ENCODE data around the gene CPNE7.
"Not testable (repeated sequence)": the region's sequence is repeated elsewhere in the genome, so short reads cannot be mapped to it uniquely, and the experiment has no call there.

Gene CPNE7

DNA sequence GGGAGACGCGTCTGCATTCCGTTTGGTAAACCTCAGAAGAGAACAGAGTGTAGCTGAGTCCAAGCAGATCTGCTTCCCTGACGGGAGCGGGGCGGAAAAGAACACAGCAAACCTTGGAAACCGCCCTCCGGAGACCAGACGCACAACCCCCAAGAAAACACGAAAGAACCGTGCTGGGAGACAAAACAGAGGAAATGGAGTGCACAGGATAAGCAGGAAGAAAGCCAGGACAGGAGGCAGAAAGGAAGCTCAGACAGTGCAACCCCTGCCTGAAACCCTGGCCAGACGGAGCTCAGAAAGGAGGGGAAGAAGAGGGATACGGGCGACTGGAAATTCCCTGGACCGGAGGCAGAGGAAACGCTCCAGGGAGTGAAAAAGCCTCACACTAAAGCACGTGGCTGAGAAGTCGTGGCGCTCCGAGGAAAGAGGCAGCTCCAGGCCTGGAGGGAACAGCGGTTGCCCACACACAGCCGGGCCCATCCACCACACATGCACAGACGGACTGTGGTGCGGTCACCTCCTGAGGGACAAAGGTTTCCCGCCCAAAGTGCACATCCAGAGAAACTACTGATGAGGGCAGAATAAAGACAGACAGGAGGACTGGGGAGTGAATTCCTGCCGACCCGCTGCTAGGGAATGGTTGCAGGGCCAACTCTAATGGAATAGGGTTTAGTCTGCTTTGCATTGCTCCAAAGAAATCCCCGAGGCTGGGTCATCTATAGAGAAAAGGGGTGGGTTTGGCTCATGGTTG is 48.1 kb downstream of the CPNE7 start:
- Histone ChIP-seq H3K4me3 (ENCODE audit: low read length) (no peak overlapping the region), H3K36me3 (ENCODE audit: control insufficient read depth, insufficient read depth, low read length, severe bottlenecking) (no peaks in the 10 kb centered on the region), H3K9me3 (ENCODE audit: control insufficient read depth, low read length) (no peaks in the 10 kb centered on the region), H3K9ac (ENCODE audit: low read length) (no peak overlapping the region), H3K27me3 (replicated peaks; ENCODE audit: control insufficient read depth, insufficient read depth, low read length) (peaks cover 30% of the 10 kb centered on the region), H3K4me1 (ENCODE audit: control insufficient read depth, insufficient read depth, low read length) (peaks cover 11% of the 10 kb centered on the region)
- DNase-seq (ENCODE audit: low read depth), result no peak

DNA sequence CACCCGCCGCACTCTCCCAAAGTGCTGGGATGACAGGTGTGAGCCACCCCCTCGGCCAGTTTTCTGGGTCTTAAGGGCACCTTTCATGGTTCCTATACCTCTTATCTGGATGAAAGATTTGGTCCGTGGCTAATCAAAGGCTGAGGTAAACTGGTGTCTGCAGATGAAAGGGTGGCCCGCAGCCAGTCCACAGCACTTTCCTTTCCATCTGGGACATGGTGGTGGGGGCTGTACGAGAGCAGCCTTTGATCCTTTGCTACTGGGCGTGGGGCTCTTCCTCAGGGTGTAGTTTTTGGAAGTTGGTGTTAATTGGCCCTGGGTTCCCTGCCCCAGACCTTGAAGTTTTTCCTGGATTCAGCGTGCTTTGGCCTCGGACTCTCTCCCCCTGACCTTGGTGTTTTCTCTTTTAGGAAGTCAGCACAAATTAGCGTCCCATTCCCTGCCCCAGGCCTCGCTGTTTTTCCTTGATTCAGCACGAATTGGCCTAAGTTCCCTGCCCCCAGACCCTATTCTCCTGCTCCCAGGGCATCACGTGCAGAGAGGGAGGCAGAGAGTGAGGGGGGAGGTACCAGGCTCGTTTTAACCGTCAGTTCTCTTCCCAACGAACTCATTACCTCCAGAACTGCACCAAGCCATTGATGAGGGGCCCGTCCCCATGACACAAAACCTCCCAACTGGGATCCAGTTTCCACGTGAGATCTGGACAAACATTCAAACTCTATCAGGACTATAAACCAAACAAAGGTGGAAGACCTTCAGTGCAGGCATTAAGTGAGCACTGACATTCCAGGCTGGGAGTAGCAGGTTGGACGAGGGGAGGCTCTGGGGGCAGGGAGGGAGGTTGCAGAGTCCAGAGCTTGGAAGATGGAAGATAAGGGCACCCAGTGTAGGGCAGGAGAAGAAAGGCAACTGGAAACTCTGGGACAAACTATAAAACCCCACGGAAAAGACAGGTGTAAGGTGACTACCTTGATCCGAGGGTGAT is 49.5 kb downstream of the CPNE7 start:
- Histone ChIP-seq H3K9me3 (ENCODE audit: control insufficient read depth, low read length) (no peaks in the 10 kb centered on the region), H3K9ac (ENCODE audit: low read length) (no peak overlapping the region), H3K36me3 (ENCODE audit: control insufficient read depth, insufficient read depth, low read length, severe bottlenecking) (no peaks in the 10 kb centered on the region), H3K4me3 (ENCODE audit: low read length) (no peak overlapping the region), H3K27me3 (replicated peaks; ENCODE audit: control insufficient read depth, insufficient read depth, low read length) (peaks cover 30% of the 10 kb centered on the region), H3K4me1 (ENCODE audit: control insufficient read depth, insufficient read depth, low read length) (peaks cover 8% of the 10 kb centered on the region)
- no peak for DNase-seq (ENCODE audit: low read depth)

DNA sequence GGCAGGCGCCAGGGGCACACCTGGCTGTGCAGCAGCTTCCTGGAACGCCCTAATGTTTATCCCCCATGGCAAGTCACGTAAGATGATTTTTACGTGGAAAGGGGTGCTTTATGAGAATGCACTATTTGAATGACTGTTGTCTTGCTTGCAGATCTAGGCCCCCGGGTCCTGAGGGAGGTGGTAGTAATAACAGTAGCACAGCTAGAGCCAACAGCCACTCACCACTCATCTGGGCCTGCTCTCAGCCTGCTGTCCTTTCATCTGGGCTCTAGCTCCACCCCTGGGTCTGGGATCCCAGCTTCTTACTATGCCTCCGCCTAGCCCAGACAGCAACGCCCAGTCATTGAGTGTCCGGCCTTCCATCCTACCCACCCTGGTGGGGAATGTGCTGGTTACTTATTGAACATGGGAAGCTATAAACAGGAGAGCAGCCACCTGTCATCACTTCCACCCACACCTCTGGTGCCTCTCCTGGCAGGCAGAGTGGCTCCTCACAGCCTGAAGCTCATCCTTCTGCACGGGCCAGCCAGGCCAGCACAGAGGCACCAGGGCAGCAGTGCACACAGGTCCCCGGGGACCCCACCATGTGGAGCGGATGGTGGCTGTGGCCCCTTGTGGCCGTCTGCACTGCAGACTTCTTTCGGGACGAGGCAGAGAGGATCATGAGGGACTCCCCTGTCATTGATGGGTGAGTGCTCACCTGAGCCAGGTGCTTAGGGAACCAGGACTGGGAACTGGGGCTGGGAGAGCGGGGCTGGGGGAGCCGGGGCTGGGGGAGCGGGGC is 54.5 kb downstream of the CPNE7 start:
- peaks cover 3% of the 10 kb centered on the region for H3K9me3 ChIP-seq (ENCODE audit: control insufficient read depth, low read length)
- no peak overlapping the region for H3K4me3 ChIP-seq (ENCODE audit: low read length)
- no peak for DNase-seq (ENCODE audit: low read depth)
- H3K27me3 ChIP-seq (replicated peaks; ENCODE audit: control insufficient read depth, insufficient read depth, low read length), result peaks cover 25% of the 10 kb centered on the region
- H3K9ac ChIP-seq (ENCODE audit: low read length), result no peak overlapping the region
- H3K36me3 ChIP-seq (ENCODE audit: control insufficient read depth, insufficient read depth, low read length, severe bottlenecking), result no peaks in the 10 kb centered on the region
- peaks cover 12% of the 10 kb centered on the region for H3K4me1 ChIP-seq (ENCODE audit: control insufficient read depth, insufficient read depth, low read length)

DNA sequence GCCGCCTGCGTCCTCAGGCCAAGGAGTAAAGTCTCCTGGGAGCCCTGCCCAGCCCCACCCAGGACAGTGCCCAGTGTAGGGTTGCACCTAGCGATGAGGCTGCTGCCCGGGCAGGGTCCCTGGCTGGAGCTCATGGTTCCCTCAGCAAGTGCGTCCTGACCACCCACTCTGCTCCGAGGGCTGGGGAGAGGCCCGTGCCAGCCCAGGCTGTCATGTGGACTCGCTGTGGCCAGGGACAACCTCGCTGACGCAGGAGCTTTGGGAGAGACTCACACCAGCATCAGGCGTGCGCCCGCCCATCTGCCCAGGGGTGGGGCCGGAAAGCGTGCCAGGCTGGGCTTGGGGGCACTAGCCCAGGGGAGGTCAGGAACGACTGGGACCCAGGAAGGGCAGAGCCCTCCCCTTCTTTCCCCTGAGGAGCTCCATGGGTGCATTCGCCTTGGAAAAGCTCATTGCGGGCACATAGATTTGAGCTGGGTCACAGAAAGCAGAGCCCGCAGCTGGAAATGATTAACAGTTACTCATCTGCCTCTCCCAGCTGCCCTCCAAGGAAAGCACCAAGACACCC is 57.6 kb downstream of the CPNE7 start:
- peak; percentile 70 for DNase-seq (ENCODE audit: low read depth)
- H3K27me3 ChIP-seq (replicated peaks; ENCODE audit: control insufficient read depth, insufficient read depth, low read length), result peaks cover 21% of the 10 kb centered on the region
- no peaks in the 10 kb centered on the region for H3K36me3 ChIP-seq (ENCODE audit: control insufficient read depth, insufficient read depth, low read length, severe bottlenecking)
- peaks cover 12% of the 10 kb centered on the region for H3K4me1 ChIP-seq (ENCODE audit: control insufficient read depth, insufficient read depth, low read length)
- H3K4me3 ChIP-seq (ENCODE audit: low read length), result no peak overlapping the region
- H3K9ac ChIP-seq (ENCODE audit: low read length), result no peak overlapping the region
- peaks cover 3% of the 10 kb centered on the region for H3K9me3 ChIP-seq (ENCODE audit: control insufficient read depth, low read length)

DNA sequence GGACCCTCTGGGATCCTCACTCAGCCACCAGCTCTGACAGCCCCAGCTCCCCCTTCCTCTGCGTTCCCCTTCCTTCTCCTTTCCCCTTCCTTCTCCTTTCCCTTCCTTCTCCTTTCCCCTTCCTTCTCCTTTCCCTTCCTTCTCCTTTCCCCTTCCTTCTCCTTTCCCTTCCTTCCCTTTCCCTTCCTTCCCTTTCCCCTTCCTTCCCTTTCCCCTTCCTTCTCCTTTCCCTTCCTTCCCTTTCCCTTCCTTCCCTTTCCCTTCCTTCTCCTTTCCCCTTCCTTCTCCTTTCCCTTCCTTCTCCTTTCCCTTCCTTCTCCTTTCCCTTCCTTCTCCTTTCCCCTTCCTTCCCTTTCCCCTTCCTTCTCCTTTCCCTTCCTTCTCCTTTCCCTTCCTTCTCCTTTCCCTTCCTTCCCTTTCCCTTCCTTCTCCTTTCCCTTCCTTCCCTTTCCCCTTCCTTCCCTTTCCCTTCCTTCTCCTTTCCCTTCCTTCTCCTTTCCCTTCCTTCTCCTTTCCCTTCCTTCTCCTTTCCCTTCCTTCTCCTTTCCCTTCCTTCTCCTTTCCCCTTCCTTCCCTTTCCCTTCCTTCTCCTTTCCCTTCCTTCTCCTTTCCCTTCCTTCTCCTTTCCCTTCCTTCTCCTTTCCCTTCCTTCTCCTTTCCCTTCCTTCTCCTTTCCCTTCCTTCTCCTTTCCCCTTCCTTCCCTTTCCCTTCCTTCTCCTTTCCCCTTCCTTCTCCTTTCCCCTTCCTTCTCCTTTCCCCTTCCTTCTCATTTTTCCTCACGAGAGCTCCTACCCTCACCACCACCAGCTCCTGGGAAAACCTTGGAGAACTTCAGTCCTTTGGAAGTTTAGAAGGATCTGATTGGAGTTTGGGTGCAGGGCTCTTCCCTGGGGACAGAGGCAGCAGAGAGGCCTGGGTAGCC is 59.2 kb downstream of the CPNE7 start:
- Histone ChIP-seq H3K27me3 (replicated peaks; ENCODE audit: control insufficient read depth, insufficient read depth, low read length) (peaks cover 21% of the 10 kb centered on the region), H3K4me1 (ENCODE audit: control insufficient read depth, insufficient read depth, low read length) (peaks cover 12% of the 10 kb centered on the region)
- H3K9me3 ChIP-seq (ENCODE audit: control insufficient read depth, low read length); H3K9ac ChIP-seq (ENCODE audit: low read length); H3K4me3 ChIP-seq (ENCODE audit: low read length); H3K36me3 ChIP-seq (ENCODE audit: control insufficient read depth, insufficient read depth, low read length, severe bottlenecking); DNase-seq (ENCODE audit: low read depth): not testable (repeated sequence)

DNA sequence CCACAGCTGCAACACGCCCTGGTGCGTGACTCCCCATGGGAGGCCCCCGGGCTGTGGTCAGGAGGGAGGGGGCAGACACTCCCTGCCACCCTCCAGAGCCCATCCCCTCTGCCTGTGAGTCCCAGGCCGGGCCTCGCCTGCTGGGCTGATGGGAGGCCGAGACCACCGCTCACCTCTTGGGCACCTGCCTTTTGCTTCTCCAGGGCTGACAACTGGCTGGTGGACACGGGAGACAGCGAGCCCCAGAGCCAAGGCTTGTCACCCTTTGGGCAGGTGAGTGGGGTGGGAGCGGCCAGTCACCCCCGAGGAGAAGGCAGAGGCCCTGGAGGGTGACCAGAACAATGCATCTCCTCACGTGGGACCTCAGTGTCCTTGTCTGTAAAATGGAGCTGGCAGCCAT is 61.1 kb downstream of the CPNE7 start:
- Histone ChIP-seq H3K9ac (ENCODE audit: low read length) (no peak overlapping the region), H3K36me3 (ENCODE audit: control insufficient read depth, insufficient read depth, low read length, severe bottlenecking) (no peaks in the 10 kb centered on the region), H3K9me3 (ENCODE audit: control insufficient read depth, low read length) (peaks cover 3% of the 10 kb centered on the region), H3K4me1 (ENCODE audit: control insufficient read depth, insufficient read depth, low read length) (peaks cover 17% of the 10 kb centered on the region), H3K4me3 (ENCODE audit: low read length) (no peak overlapping the region), H3K27me3 (replicated peaks; ENCODE audit: control insufficient read depth, insufficient read depth, low read length) (peaks cover 21% of the 10 kb centered on the region)
- DNase-seq (ENCODE audit: low read depth), result no peak

DNA sequence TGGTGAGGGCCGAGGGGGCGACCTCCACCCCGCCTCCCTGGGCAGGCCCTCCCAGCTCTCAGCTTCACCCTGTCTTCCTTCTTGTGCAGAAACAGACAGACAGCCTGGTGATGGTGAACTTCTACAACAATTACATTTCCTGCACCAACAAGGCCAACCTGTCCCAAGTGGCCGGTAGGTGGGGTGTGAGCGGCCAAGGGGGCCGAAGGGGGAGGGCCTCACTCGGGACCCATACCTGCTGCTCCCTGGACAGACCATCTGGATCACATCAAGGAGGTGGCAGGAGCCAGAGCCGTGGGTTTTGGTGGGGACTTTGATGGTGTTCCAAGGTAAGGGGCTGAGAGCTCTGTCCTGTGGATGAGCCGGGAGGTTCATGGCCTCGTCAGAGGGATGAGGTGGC is 61.8 kb downstream of the CPNE7 start:
- Histone ChIP-seq H3K9ac (ENCODE audit: low read length) (no peak overlapping the region), H3K36me3 (ENCODE audit: control insufficient read depth, insufficient read depth, low read length, severe bottlenecking) (no peaks in the 10 kb centered on the region), H3K9me3 (ENCODE audit: control insufficient read depth, low read length) (peaks cover 3% of the 10 kb centered on the region), H3K4me1 (ENCODE audit: control insufficient read depth, insufficient read depth, low read length) (peaks cover 17% of the 10 kb centered on the region), H3K27me3 (replicated peaks; ENCODE audit: control insufficient read depth, insufficient read depth, low read length) (peaks cover 19% of the 10 kb centered on the region), H3K4me3 (ENCODE audit: low read length) (no peak overlapping the region)
- no peak for DNase-seq (ENCODE audit: low read depth)

DNA sequence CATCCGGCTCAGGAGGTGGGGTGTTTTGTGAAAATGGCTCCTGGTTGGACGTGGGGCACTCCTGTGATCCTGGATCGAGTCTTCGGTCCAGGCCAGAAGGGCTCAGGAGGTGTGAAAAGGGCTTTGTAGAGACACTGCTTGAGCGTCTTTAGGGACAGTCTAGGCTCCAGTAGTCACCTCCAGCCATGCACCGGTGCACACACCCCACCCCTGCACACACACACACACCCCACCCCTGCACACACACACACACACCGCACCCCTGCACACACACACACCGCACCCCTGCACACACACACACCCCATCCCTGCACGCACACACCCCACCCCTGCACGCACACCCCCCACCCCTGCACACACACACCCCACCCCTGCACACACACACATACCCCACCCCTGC is 62.9 kb downstream of the CPNE7 start:
- H3K4me1 ChIP-seq (ENCODE audit: control insufficient read depth, insufficient read depth, low read length), result peaks cover 7% of the 10 kb centered on the region

DNA sequence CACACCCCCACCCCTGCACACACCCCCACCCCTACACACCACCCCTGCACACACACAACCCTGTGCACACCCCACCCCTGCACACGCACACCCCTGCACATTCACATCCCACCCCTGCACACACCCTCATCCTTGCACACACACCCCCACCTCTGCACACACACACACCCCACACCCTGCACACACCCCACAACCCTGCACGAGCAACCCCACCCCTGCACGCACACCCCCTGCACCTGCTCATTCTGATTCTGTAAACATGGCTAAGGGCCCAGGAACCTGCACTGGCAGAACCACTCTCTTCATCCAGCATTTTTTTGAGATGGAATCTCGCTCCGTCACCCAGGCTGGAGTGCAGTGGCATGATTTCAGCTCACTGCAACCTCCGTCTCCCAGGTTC is 63.8 kb downstream of the CPNE7 start:
- H3K4me3 ChIP-seq (ENCODE audit: low read length), result no peak overlapping the region
- H3K9ac ChIP-seq (ENCODE audit: low read length), result no peak overlapping the region
- no peak for DNase-seq (ENCODE audit: low read depth)
- no peaks in the 10 kb centered on the region for H3K36me3 ChIP-seq (ENCODE audit: control insufficient read depth, insufficient read depth, low read length, severe bottlenecking)
- peaks cover 2% of the 10 kb centered on the region for H3K9me3 ChIP-seq (ENCODE audit: control insufficient read depth, low read length)
- H3K27me3 ChIP-seq (replicated peaks; ENCODE audit: control insufficient read depth, insufficient read depth, low read length), result peaks cover 10% of the 10 kb centered on the region
- peaks cover 5% of the 10 kb centered on the region for H3K4me1 ChIP-seq (ENCODE audit: control insufficient read depth, insufficient read depth, low read length)

More for the DNA sequence above, 62.9 kb downstream of the CPNE7 start:
- DNase-seq (ENCODE audit: low read depth), result no peak
- no peak overlapping the region for H3K4me3 ChIP-seq (ENCODE audit: low read length)
- H3K27me3 ChIP-seq (replicated peaks; ENCODE audit: control insufficient read depth, insufficient read depth, low read length), result peaks cover 12% of the 10 kb centered on the region
- no peaks in the 10 kb centered on the region for H3K36me3 ChIP-seq (ENCODE audit: control insufficient read depth, insufficient read depth, low read length, severe bottlenecking)
- peaks cover 3% of the 10 kb centered on the region for H3K9me3 ChIP-seq (ENCODE audit: control insufficient read depth, low read length)
- H3K9ac ChIP-seq (ENCODE audit: low read length), result no peak overlapping the region

DNA sequence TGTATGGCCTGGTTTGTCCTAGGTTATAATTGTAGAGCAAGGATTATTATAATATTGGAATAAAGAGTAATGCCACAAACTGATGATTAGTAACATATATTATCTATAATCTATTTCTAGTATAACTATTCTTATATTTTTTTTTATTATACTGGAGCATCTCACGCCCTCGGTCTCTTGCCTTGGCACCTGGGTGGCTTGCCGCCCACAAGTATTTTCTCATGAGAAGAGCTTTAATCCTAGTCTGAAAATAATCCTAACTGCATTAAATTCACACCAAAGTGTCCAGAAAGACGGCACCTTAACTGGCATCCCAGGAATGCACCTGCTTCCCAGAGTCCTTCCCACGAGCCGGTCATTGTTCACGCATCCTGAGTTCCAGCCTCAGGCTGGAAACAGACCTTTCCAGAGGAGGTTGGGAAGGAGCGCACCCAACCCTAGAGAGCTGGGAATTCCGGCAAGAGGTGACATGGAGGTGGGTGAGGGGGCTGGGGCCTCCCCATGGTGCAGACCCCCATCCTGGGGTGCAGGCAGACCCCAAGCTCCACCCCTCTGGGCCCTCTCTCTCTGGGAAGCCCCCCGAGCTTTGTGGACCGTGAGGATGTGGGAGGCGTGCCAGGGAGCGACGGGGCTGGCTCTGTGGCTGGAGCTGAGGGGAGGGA is 66.0 kb downstream of the CPNE7 start:
- Histone ChIP-seq H3K4me3 (ENCODE audit: low read length) (peak overlapping the region; percentile 77), H3K4me1 (ENCODE audit: control insufficient read depth, insufficient read depth, low read length) (peaks cover 5% of the 10 kb centered on the region)

More for the DNA sequence above, 66.0 kb downstream of the CPNE7 start:
- no peak for DNase-seq (ENCODE audit: low read depth)
- Histone ChIP-seq H3K9me3 (ENCODE audit: control insufficient read depth, low read length) (no peaks in the 10 kb centered on the region), H3K27me3 (replicated peaks; ENCODE audit: control insufficient read depth, insufficient read depth, low read length) (peaks cover 2% of the 10 kb centered on the region), H3K36me3 (ENCODE audit: control insufficient read depth, insufficient read depth, low read length, severe bottlenecking) (peaks cover 20% of the 10 kb centered on the region), H3K9ac (ENCODE audit: low read length) (peak overlapping the region; percentile 74)

All from adipocyte (in vitro differentiated cells).